Effector memory CD4-positive, alpha-beta T cell (primary cell): ENCODE results near the gene DVL2.
"Not testable (repeated sequence)": the region's sequence is repeated elsewhere in the genome, so short reads cannot be mapped to it uniquely, and the experiment has no call there.

Experiments
- DNase-seq, 3 donors: peaks; one replicate each; pipeline ENCODE4 v3.0.0-alpha.2; 2020
- H3K27ac ChIP-seq: 2 replicates; pipeline ENCODE4 v1.7.0; 2013; ENCODE audit warnings: mild to moderate bottlenecking, low read length, moderate library complexity; ENCODE audit not compliant: insufficient read depth, poor library complexity, severe bottlenecking
- H3K27me3 ChIP-seq: replicated peaks from 2 replicates; pipeline ENCODE4 v1.7.0; 2013; ENCODE audit warnings: mild to moderate bottlenecking, low read length; ENCODE audit not compliant: insufficient read depth, control insufficient read depth, poor library complexity, severe bottlenecking
- H3K36me3 ChIP-seq: 2 replicates; pipeline ENCODE4 v1.7.0; 2013; ENCODE audit warnings: mild to moderate bottlenecking, low read length, moderate library complexity; ENCODE audit not compliant: control insufficient read depth, insufficient read depth
- H3K4me1 ChIP-seq: 2 replicates; pipeline ENCODE4 v1.7.0; 2013; ENCODE audit warnings: low read length, mild to moderate bottlenecking; ENCODE audit not compliant: control insufficient read depth, insufficient read depth, poor library complexity, severe bottlenecking
- H3K4me3 ChIP-seq: 2 replicates; pipeline ENCODE4 v1.7.0; 2013; ENCODE audit warnings: low read length, low read depth, mild to moderate bottlenecking; ENCODE audit not compliant: insufficient read depth, poor library complexity, severe bottlenecking
- H3K9me3 ChIP-seq: 2 replicates; pipeline ENCODE4 v1.7.0; 2013; ENCODE audit warnings: mild to moderate bottlenecking, low read length, moderate library complexity; ENCODE audit not compliant: control insufficient read depth

DVL2 gene

DNA sequence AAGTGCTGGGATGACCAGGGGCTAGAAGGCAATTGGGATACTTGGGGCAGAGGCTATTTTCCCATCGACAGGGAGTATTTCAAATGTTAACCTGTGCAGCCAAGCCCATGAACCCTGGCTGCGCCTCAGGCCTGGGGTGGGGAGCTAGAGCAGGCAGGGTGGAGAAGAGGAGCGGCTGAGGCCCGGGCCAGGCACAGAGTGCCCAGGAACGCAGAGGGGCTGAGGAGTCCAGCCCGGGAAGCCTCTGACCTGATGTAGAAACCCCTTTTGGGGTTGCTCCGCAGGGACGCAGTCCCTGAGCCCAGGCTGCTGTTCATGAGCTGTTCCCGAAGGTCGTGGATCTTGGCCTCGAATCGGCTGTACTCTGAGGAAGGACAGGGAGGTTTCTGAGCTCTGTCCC lies 38.3 kb downstream of the DVL2 start:
- H3K36me3 ChIP-seq = no peaks in the 10 kb centered on the region
- no peaks in the 10 kb centered on the region for H3K4me1 ChIP-seq
- no peak overlapping the region for H3K27ac ChIP-seq
- no peak for DNase-seq
- no peaks in the 10 kb centered on the region for H3K27me3 ChIP-seq
- no peak overlapping the region for H3K4me3 ChIP-seq
- H3K9me3 ChIP-seq = no peaks in the 10 kb centered on the region

DNA sequence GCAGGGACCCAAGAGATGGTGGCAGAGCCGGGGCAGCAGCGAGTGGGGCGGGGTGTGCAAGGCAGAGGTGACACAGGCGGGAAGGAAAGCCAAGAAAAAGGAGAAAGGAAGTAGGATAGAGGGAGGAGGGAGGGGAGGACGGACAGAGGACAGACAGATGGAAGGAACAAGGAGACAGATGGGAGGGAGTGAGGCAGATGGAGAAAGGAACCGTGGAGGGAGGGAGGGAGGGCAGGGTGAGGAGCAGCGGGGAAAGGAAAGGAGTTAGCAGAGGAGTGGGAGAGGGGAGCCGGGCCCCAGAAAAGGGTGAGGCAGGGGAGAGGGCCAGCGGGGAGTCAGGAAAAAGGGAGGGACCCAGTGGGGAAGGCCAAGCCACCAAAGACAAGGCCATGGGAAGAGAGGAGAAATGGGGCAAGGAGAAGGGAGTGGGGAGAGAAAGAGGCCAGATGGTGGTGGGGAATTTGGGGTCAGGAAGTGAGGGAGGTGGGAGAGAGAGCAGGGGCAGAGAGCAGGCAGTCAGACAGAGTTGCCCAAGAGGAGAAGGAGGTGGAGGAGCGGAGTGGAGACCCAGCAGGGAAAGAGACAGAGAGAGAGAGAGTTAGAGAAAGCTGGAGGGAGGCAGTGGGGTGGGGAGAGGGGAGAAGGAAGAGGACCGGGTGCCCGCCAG lies 41.9 kb downstream of the DVL2 start:
- Histone ChIP-seq H3K36me3 (no peaks in the 10 kb centered on the region), H3K27me3 (no peaks in the 10 kb centered on the region), H3K27ac (no peak overlapping the region), H3K4me3 (no peak overlapping the region), H3K4me1 (no peaks in the 10 kb centered on the region), H3K9me3 (no peaks in the 10 kb centered on the region)
- no peak for DNase-seq

DNA sequence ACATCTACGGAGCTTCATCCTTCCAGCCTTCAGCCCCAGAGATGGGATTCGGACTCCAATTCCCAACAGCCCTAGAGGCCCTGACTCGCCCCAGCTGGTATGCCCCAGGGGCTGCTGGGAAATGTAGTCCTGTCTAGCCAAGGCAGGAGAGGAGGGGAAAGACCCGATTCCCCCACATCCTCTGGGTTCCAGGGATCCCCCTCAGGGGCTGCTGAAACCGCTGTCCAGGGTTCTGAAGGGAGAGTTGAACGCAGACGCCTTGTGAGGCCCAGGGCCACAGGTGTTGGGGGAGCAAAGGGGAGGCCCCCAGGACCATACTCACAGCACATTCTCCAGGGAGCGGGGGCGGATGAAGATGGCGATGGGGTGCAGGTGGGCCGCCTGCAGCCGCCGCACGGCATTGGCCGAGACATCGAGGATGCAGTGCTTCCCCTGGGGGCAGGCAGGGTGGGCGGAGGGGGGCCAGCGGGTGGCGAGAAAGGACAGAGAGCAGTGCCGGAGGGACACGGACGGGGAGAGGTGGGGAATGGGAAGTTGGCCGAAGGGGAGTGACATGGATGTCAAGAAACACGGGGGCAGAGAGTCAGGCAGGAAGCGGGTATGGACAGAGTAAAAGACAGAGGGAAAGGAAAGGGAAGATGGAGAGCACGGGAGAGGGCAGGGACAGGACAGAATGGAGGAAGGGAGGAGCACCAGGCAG lies 42.6 kb downstream of the DVL2 start:
- Histone ChIP-seq H3K4me1 (no peaks in the 10 kb centered on the region), H3K4me3 (no peak overlapping the region), H3K27me3 (no peaks in the 10 kb centered on the region), H3K27ac (no peak overlapping the region), H3K9me3 (no peaks in the 10 kb centered on the region), H3K36me3 (no peaks in the 10 kb centered on the region)
- DNase-seq = no peak

DNA sequence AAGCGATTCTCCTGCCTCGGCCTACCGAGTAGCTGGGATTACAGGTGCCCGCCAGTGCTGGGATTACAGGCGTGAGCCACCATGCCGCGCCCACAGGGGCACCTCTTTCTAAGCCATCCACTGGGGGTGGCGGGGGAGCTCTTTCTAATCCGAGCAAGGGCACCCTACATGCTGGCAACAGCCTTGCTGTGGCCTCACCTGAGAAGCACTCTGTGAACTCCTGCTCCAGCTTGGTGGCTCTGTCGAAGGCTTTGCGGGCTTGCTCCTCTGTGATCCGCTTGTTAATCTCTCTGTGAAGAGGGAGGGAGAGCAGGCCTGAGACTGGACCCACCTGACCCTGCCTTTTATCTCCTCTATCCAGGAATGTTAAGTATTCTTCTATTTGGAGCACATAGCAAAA lies 43.2 kb downstream of the DVL2 start:
- DNase-seq = no peak
- Histone ChIP-seq H3K36me3 (no peaks in the 10 kb centered on the region), H3K4me1 (no peaks in the 10 kb centered on the region), H3K9me3 (no peaks in the 10 kb centered on the region), H3K4me3 (no peak overlapping the region), H3K27me3 (no peaks in the 10 kb centered on the region), H3K27ac (no peak overlapping the region)

DNA sequence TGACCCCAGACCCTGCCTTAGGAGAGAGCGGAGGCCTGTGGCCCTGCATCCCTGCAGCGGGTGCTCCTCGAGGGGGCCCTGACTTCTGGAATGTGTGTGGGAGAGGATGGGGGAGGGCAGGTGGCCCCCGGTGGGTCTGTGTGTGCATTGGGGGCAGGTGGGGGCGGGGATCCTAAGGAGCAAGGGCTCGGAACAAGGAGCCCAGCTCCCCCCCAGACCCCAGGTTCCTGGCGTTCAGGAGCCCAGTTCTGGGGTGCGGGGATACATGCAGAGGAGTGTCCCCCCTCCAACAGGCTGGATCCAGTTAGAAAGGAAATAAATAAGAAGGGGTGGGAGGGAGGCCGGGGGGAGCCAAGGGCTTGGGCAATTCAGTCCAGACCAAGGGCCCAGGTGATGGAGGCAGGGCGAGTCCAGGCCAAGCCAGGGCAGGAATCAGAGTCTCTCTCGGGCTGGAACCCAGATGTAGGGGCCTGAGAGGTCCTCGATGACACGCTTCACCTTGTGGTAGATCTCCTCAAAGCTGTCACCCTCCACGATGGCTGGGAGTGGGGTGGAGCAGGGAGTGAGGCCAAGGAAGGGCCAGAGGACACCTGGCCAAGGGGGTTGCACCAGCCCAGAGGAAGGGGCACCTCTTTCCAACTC lies 43.9 kb downstream of the DVL2 start:
- no peaks in the 10 kb centered on the region for H3K27me3 ChIP-seq
- DNase-seq = no peak
- H3K36me3 ChIP-seq = no peaks in the 10 kb centered on the region
- no peaks in the 10 kb centered on the region for H3K9me3 ChIP-seq
- H3K4me1 ChIP-seq = no peaks in the 10 kb centered on the region
- no peak overlapping the region for H3K27ac ChIP-seq
- H3K4me3 ChIP-seq = no peak overlapping the region

DNA sequence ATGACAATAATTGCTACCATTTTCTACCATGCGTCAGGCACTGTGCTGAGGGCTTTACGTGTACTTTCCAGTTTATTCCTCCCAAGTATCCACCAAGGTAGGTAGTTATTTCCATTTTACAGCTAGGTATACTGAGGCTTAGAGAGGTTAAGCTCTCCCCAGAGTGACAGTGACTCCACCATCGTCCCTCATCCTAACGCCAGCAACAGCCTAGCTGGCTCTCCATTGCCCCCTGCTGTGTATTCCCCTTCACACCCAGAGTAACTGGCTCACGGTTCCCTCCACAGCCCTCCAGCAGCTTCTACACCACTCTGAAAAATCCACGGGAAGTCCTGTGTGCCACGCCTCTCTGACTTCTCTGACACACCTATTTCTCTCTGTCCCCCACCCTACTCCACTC lies 48.1 kb downstream of the DVL2 start:
- Histone ChIP-seq H3K36me3 (no peaks in the 10 kb centered on the region), H3K4me1 (no peaks in the 10 kb centered on the region), H3K4me3 (no peak overlapping the region), H3K27ac (no peak overlapping the region), H3K27me3 (no peaks in the 10 kb centered on the region), H3K9me3 (no peaks in the 10 kb centered on the region)
- DNase-seq = no peak

DNA sequence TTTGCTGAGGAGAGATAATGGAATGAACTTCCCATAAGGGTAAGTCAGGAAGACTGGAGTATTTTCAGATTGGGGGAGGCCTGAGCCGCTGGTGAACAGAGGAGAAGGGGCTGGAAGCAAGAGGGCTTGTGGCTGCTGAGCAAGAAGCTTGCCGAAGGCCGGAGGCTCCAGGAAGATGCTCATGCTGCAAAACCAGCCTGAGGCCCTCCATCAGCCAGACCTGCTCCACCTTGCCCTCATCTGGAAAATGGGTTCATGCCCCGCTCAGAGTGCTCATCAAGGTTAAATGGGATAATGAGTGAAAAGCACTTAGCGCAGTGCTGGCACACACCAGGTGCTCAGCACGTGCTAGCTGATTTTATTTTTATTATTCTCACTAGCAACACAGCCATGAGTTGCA lies 49.7 kb downstream of the DVL2 start:
- H3K9me3 ChIP-seq = no peaks in the 10 kb centered on the region

DNA sequence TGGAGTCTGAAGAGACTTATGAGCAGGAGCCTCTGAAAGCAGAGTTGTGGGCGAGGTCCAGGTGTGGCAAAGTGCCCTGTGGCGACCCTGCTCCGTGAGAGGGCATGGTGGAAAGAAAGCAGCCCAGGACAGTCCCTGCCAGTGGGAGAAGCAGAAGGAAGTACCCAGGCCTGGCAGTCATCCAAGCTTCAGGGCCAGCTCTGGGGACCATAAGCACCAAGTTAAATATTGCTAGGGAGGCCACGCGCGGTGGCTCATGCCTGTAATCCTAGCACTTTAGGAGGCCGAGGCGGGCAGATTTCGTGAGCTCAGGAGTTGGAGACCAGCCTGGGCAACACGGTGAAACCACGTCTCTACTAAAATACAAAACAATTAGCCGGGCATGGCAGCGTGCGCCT lies 50.2 kb downstream of the DVL2 start:
- no peak for DNase-seq

More for the DNA sequence above, 49.7 kb downstream of the DVL2 start:
- H3K27me3 ChIP-seq = no peaks in the 10 kb centered on the region
- no peak overlapping the region for H3K4me3 ChIP-seq
- no peaks in the 10 kb centered on the region for H3K36me3 ChIP-seq
- H3K27ac ChIP-seq = no peak overlapping the region
- no peaks in the 10 kb centered on the region for H3K4me1 ChIP-seq
- DNase-seq = no peak

DNA sequence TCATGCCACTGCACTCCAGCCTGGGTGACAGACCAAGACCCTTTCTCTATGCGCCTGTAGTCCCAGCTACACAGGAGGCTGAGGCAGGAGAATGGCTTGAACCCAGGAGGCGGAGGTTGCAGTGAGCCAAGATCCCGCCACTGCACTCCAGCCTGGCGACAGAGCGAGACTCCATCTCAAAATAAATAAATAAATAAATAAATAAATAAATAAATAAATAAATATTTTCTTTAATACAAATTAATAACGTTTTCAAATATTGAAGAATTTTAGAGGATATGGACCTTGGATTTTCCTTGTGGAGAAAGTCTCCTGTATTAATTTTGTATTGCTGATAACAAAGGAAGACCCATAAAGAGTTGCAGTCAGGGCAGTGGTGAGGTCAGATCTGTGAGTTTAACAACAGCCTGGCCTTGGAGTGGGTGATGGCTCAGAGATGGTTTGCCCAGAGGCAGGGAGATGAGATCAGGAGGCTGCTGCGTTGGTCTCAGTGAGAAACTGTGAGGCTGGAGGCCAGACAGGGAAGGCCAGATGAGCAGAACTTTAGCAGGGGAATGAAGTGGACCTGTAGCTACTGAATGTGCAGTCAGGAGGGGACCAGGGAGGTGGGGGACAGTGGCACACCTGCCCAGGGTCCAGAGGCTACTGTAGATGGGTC lies 50.8 kb downstream of the DVL2 start:
- no peak overlapping the region for H3K4me3 ChIP-seq
- H3K4me1 ChIP-seq = no peaks in the 10 kb centered on the region

More for the DNA sequence above, 50.2 kb downstream of the DVL2 start:
- Histone ChIP-seq H3K36me3 (no peaks in the 10 kb centered on the region), H3K4me3 (no peak overlapping the region), H3K4me1 (no peaks in the 10 kb centered on the region), H3K9me3 (no peaks in the 10 kb centered on the region), H3K27ac (no peak overlapping the region), H3K27me3 (no peaks in the 10 kb centered on the region)

DNA sequence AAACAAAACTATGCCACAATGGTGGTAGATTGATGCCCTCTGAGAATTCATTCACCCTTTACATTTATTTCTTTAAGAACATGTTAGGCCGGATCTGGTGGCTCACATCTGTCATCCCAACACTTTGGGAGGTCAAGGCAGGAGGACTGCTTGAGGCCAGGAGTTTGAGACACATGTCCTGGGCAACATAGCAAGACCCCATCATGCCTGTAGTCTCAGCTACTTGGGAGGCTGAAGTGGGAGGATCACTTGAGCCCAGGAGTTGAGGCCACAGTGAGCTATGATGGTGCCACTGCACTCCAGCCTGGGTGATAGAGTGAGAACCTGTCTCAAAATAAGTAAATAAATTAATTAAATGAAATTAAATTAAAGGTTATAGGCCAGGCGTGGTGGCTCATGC lies 52.2 kb downstream of the DVL2 start:
- H3K4me3 ChIP-seq, H3K27ac ChIP-seq, H3K4me1 ChIP-seq, H3K9me3 ChIP-seq, DNase-seq, H3K36me3 ChIP-seq: not testable (repeated sequence)
- peaks cover 13% of the 10 kb centered on the region for H3K27me3 ChIP-seq

More for the DNA sequence above, 50.8 kb downstream of the DVL2 start:
- no peaks in the 10 kb centered on the region for H3K9me3 ChIP-seq
- DNase-seq = no peak
- no peaks in the 10 kb centered on the region for H3K27me3 ChIP-seq
- H3K36me3 ChIP-seq = no peaks in the 10 kb centered on the region
- no peak overlapping the region for H3K27ac ChIP-seq
